HG03108 (cell line): ENCODE measurements around the gene PRKCE.

Source experiments
- ATAC-seq: cut with Tn5 transposase; IDR thresholded peaks from one replicate; pipeline ENCODE4 v1.9.1; 2021; ENCODE audit warnings: moderate library complexity; ENCODE audit not compliant: unreplicated experiment

The PRKCE gene

DNA sequence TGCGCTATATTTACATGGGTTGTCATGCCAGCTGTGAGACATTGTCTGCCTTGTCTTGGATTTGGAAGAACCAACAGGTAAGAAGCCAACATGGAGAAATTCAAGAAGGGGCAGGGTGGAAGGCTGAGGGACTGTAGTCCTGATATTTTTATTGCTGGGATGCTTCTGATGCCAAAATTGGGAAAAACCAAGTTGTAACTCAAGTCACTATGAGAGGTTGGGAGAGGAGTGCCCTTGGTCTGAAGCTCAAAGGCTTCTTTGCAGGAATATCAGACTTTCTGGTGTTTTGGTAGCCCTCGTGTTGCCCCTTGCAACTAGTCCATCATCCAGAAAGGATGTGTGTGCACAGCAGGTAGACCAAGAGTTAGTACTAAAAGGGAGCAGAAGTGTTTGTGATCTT is 351.5 kb downstream of the PRKCE start:
- no peak for ATAC-seq

DNA sequence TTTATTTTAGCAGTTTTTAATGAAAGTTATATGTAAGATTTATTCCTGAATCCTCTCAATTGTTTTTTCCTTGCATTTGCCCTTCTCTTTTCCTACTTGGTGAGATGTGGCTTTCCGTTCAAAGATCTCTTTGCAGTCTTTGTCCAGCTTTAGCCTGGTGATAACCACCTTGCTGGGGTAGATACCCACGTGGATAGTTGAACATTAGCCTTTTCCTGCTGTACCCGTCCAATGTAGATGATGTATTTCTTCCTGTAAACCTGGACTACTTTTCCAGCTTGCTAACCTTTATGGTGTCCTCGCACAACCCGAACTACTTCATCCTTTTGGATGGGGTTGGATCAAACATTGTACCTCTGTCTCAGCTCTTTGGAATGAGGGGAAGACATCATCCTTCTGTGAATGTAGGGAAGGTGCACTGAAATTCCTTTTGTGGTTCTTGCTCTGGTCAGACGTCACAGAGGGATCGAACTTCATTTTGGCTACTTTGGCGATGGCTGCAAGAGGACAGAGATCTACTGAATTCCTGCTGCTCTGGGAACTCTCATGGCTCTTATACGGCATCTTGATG is 352.5 kb downstream of the PRKCE start:
- no peak for ATAC-seq

DNA sequence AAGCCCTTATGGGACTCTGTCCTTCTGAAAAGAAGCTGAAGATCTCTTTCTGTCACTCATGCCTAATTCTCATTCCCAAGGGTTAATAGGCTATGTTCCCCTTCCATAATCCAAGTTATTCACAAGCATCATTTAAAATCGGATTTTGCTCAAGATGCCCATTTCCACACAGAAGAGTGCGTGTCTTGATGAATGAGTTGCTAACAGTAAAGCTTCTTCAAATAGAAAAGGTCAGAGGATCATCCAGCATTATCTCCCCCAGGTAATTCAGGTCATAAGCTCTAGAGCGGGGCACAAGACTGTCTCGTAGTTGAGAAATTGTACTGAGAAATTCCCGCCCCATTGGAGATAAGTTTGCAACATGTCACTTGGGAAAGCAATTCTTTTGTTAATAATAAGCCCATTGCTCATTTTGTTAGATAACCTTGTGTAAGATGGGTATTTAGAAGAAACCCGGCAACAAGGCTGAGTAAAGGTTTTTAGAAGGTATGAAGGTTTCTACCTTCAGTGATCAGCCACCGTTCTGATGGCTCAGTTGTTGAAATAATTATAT is 355.1 kb downstream of the PRKCE start:
- no peak for ATAC-seq

DNA sequence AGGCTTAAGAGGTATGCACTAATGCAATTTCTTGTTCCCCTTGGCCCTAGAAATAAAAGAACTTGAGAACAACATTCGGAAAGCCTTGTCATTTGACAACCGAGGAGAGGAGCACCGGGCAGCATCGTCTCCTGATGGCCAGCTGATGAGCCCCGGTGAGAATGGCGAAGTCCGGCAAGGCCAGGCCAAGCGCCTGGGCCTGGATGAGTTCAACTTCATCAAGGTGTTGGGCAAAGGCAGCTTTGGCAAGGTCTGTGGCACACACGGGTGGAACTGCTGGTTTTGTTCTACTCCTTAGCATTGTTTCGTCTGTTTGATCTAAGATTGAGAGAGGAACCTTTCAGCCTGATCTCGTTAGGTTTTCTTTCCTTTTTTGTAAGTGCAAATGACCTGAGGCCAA is 355.9 kb downstream of the PRKCE start:
- ATAC-seq = no peak

DNA sequence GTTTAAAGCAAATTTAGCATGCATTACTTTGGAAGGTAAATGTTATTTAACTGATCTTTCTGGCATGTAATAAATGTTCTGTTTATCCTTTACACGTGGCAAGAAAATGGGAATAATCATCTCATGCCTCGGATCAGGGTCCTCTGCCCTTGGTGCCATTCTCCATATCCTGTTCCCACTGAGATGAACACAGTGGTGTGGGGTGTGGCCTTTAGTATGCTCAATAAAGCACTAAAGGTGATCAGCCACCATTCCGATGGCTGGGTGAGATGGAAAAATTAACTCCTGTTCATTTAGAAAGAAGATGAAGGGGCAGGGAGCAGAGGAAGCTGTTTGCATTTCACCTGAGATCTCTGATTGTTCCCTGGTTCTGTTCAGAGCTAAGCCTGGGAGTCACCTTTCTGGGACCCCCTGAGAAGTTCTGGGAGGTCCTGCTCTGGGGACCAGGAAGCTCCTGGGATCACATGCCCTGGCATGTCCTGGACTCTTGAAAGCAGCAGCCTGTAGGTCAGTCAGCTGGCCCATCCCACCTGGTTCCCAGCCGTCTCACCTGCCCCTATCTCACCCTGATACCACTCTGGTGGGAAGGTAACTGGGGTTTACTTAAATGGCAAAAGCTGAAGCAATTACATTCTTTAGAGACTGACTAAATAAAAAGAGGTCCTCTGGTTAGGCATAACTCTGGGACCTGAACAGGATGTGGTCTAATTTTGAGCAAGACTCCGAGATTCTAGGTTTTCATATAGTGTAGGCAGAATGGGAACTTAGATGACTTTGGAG is 356.8 kb downstream of the PRKCE start:
- ATAC-seq = no peak

DNA sequence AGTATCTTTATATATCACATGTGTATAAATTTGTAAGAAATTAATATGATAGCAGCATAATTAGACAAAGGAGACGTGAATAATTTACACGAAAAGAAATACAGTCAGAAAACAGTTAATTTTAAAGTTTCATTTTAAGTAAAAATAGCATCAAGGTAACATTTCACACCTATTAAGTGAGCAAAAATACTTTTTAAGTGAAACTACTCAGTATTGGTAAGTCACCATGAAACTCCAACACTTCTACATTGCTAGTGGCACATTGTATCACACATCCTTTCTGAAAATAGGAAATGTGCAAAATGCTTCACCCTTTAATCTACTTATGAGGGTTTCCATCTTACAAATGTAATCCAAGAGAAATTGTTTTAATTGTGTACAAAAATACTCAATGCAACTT is 357.8 kb downstream of the PRKCE start:
- no peak for ATAC-seq

DNA sequence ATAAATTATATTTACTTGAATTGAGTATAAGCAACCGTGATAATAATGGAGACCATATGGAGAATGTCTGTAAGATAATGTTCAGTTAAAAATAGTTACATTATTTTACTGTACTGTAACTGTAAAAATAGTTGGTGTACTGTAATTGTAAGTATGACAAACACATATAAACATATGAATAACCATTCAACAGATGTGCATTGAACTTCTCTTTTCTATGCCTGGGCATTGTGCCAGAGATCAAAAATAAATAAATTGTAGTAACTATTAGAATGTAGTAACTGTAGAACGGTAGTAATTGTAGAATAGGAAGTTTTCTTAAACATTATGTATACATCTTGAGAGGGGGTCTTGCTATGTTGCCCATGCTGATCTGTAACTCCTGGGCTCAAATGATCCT is 358.3 kb downstream of the PRKCE start:
- ATAC-seq = no peak

DNA sequence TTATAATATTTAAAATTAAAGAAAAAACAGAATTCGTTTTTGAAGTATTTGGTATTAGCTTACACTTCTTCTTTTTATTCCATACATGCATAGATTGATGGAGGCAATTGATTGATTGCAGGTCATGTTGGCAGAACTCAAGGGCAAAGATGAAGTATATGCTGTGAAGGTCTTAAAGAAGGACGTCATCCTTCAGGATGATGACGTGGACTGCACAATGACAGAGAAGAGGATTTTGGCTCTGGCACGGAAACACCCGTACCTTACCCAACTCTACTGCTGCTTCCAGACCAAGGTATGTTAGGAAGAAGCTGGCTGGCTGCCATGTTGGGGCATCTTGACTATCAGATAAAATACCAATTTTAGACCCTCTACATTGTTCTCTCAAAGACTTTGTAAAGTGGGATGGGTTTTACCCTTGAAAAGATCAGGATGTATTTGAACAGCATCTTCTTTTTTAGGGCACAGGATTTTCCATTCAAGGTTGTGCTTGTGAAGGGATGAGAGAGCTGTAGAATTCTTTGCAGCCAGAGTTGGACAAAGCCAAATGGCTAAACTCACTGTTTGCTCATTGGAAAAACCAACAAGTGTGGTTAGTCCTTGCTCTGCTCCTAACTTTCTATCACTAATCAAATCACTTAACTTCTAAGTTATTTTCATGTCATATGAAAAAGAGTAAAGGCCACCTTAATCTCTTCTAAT is 358.9 kb downstream of the PRKCE start:
- ATAC-seq = no peak

DNA sequence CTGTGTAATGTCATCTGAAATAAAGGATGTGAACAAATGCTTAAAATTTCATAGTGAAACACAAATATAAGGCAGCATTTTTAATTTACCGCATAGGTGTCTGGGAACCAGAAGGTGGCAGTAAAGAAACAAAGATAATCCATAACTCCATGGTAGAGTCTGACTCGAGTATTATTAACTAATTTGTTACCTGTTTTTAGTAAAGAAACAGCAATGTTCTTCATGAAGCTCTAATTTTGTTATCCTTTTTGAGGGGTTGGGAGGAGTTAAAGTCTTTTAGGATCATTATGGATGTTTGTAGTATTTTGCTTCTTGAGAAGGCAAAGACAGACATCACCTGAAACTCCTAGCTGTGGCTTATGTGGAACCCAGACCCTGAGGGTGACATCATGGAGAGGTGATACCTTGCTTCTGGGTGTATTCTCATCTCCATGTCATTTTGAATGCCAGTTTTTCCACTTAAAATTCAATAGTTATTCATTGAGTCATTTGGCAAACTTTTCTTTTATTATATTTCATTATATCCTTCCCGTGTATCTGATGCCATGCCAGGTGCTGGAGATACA is 359.5 kb downstream of the PRKCE start:
- no peak for ATAC-seq

DNA sequence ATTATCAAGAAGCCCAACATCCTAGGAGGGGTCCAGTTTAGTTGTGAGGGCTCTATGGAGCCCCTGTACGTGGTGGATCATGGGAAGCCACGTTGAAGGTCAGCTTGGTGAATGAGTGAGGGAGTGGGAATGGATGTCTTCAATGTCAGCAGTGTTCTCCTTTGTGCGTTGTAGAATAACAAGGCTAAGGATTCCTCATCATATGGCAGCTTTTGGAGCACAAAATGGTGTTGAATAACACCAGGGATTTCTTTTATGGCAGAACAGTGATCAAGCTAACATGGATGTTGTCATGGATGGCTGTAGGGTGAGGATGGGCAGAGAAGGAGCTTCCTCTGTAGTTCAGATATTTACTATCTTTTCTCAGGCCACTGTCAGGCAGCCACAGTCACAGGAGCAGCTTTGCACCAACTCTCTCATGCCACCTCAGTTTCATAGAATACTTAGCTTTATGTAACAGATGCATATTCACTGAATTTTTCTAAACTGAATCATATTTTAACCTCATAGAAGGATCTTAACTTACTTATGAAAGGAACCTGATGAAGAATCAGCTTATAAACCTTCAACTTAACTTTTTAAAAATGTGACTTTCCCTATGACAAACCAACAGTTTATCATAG is 361.3 kb downstream of the PRKCE start:
- ATAC-seq = no peak

DNA sequence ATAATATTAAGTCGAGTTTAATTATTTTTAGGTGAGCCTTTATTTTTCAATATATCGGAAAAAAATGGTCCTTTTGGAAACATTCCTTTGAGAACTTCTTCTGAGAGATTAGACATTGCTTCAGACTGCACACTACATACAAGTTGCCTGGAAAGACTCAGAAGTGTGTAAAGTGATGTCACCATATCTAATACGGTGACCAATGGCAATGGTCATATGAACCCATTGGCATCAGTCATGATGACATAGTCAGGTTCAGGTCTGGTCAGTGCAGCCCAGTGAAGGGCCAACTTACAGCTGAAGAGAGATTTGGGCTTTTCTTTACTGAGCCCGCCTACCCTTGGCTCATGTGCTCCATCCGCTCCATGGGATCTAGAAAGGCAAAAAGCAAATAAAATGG is 362.3 kb downstream of the PRKCE start:
- no peak for ATAC-seq

DNA sequence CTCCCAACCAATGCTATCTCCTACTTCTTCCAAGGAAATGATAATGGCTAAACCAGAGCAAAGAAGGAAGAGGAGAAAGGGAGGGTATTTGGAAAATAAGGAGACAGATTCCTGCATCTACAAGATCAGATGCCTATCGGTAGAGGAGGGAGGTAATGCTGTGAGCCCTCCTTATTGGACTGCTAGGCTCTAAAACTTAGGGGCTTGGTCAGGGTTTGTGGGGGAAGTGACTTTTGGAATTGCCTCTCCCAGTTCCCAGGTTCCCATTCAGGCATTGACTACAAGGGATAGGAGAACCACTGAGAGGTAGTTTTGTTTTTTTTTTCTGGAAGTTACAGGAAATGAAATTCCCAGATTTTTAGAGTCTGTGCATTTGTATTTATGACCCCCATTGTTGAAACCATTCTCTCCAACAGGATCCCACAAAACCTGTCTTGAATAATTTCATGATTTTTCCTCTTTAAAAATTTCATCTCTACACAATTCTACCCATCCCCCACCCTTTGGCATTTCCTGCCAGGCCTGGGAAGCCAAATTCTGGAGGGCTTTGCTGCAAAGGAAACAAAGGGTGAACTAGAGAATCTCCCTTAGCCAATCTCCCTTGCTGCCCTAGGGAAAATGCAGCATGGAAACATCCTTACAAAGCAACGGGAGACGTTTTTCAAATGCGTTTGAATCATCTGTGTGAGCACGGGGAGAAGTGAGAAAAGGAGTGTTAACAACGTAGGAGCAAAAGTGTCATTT is 363.6 kb downstream of the PRKCE start:
- ATAC-seq = no peak

DNA sequence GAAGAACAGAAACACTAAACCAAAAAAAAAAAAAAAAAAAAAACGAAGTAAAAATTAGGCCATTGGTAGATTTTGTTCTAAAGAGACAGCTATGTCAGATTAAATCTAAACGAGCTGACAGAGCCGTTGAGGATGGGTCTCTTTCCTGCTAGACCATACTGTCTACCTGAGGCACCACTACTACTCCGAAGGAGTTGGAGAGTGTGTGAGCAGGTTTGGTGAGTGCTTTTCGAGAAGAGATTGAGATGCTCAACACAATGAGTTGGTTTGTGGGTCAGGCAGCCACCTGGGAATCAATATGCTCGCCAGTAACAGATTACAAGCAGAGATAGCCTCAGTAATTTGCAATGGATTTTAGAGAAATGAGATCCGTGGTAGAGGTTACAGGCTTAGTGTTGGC is 364.2 kb downstream of the PRKCE start:
- no peak for ATAC-seq

DNA sequence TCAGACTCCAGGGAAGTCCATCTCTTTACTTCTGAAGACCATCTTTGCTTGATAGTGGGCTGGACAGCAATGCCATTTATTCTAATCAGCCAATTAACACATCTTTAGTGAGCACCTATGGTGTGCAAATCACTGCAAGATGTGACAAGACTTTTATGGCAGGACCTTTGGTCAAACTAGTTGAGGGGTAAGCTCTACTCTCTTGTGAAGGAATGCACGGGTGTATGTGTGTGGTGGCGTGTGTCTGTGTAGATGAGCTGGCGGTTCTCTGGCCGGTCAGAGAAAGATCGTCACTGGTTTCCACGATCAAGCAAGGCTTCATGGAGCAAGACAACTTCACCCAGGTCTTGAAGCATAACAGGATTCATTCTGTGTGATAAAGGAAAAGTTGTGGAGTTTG is 364.6 kb downstream of the PRKCE start:
- ATAC-seq = no peak

DNA sequence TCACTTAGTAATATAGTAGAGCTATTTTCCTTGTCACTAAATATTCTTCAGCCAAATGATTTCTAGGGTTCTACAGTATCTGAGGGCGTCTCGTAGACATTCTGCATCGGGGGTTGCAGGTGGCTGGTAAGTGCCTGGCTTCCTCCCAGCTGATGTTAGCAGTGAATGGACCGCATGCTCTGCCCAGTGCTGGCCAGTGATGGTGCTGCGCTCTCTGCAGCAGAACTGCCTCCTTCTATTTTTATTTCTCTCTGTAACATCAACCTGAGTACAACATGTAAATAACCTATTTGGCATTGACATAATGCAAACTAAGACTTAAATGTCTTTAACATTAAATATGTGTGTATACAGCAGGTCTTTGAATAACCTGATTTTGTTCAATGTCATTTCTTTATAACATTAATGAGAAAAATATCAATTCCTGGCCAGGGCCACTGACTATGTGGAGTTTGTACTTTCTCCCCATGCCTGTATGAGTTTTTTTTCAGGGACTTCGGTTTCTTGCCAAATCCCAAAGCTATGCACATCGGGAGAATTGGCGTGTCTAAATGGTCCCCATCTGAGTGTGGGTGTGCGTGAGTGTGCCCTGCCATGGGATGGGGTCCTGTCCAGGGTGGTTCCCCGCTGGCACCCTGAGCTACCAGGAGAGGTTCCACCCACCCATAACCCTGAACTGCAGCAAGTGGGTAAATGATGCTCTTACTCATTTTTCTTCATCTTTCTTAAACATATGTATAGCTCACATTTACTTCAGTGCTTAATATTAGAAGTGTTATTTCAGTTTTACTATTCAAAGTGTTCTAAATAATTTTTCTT is 367.5 kb downstream of the PRKCE start:
- ATAC-seq = no peak

DNA sequence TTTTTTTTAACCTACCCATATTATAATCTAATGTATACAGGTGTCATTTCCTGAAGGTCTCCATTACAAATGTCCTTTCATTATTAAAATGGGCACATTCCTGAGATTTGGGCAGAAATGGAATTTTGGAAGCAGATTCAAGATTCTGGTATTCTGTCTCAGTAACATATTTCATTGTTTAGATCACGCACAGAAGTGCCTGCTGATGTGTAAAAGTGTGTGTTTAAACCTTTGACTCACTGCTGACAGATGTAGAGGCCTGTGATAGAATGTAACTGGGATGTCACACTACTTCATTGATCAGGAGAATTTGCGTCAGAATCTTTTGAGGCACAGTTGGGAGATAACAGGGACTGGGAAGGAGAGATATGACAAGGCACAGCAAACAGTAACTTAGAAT is 368.9 kb downstream of the PRKCE start:
- ATAC-seq = no peak

DNA sequence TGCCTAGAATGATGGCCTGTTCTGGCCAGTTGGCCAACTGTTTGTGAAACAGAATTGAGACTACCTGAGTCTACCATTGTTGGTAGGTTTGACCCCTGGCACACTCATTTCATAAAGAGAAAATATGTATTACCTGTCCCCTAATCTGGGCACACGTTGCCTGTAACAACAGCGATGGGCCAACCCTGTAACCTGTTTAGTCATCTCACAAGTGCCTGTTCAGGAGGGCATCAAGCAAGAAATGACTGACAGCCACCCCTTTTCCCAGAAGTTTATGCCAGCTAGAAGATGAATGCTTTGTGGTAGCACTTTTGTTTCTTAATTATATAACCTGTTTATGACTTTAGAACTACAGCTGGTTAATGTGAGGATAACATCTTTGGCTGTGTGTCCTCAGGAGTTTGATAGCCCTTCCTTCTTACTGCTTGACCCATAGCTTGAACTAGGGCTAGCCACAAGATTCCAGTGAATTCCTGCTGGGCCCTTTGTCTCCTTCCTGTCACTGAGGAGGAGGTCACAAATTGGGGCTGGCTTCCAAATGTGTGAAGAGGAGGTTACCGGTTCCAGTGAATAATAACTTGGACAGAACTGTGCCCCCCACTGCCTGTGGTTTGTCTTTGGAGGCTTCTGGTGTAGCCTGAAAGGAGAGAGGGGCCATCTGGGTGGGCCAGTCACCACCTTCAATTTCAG is 371.8 kb downstream of the PRKCE start:
- ATAC-seq = no peak

DNA sequence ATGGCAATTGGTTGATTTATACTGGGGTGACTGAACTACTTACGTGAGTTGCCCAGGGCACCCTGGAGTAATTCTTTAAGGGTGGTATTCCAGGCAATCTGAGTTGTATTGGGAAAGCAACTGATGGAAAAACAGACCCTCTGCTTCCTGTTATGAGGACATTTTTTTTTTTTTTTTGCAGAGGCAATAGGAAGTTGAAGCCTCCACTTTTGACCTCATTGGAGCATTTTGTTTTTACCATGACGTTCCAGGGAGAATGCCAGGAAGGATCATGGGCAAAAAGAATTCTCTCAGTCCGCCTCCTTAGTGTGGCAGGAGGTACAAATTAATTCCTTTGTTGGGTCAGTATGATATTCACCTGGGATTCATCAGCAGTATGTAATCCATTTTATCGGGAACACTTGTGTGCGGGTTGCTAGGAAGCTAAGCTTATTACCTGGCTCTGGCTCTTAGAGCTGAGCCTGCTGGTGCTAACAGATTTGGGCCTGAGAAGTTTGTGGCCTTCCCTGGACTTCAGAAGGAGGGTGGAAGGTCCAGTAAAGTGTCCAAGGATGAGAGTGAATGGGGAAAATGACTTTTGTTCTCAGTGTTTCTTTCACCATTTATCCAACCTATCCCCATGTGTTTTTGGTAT is 372.8 kb downstream of the PRKCE start:
- no peak for ATAC-seq

DNA sequence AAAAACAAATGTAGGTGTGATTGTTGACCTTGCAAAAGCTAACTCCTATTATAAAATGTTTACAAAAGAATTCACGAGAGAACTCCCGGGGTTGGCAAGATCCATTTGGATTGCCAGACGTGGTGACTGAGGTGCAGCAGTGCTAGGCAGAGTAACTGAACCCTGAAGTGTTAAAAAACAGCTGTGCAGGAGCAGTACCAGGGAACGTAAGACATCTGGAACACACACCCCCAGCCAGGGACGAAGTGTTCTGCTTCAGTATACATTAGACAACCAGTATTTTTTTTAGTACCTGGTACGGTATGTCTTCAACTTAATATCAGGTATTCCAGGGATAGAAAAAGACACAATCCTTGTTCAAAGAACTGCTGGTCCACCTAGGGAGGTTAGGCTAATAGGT is 373.6 kb downstream of the PRKCE start:
- no peak for ATAC-seq
